Colonic mucosa (tissue), 4 donors: ENCODE data around the gene RNASEL. TPM values are rescaled to one million over a fixed set of nuclear protein-coding genes. Genes with fewer than 3 reads are reported as not detected.

Experiments used
- DNase-seq: peaks from one replicate; pipeline ENCODE4 v3.0.0-alpha.2; 2020
- H3K27ac ChIP-seq: fragments of 200-600 bp; one replicate; pipeline ENCODE4 v1.8.0; 2021
- H3K27me3 ChIP-seq: fragments of 200-600 bp; one replicate; pipeline ENCODE4 v1.8.0; 2021
- H3K36me3 ChIP-seq: fragments of 200-600 bp; one replicate; pipeline ENCODE4 v1.8.0; 2021
- H3K4me1 ChIP-seq: fragments of 200-600 bp; one replicate; pipeline ENCODE4 v1.8.0; 2021; ENCODE audit warnings: mild to moderate bottlenecking
- H3K4me3 ChIP-seq: fragments of 200-600 bp; one replicate; pipeline ENCODE4 v1.8.0; 2021
- H3K9ac ChIP-seq, 2 donors: one replicate each; pipeline ENCODE4 v1.7.0; 2013; ENCODE audit warnings: control low read depth in 2 of 2, low read depth in 2 of 2, low read length in 2 of 2
- H3K9me3 ChIP-seq: fragments of 200-600 bp; one replicate; pipeline ENCODE4 v1.8.0; 2021
- intact Hi-C: fragments of 100-400 bp; cut with DNase I; formaldehyde crosslinking; loops from one replicate; pipeline ENCODE4 v1.14.1; 2022
- total RNA-seq, 2 donors: library from RNA; stranded (reverse); fragmentation: NEBNext Ultra II Directional in 1 of 2; extraction: Animal tissue kit (Norgen Biotek cat#: 25700) in 1 of 2; gene quantifications; one replicate each; pipeline ENCODE4 v1.2.1, GENCODE V29; 2021
- TF ChIP-seq, protein P1 (sequence below): fragments of 200-600 bp; IDR thresholded peaks from one replicate; pipeline ENCODE4 v1.8.0; 2022; ENCODE audit warnings: antibody characterized with exemption, mild to moderate bottlenecking
- donor health status: healthy.
- donor health status: DM: no; HTN: no; CAD: no.
- donor health status: DM: no; HTN: no; CAD: no.

The RNASEL gene
- total RNA-seq, 2 donors from 2014 or later, result 16.2 to 19.5 TPM

- no peak overlapping the region for H3K27ac ChIP-seq
- no peaks in the 10 kb centered on the region for H3K36me3 ChIP-seq
- no peak overlapping the region for H3K4me3 ChIP-seq
- TF ChIP-seq, protein P1, sequence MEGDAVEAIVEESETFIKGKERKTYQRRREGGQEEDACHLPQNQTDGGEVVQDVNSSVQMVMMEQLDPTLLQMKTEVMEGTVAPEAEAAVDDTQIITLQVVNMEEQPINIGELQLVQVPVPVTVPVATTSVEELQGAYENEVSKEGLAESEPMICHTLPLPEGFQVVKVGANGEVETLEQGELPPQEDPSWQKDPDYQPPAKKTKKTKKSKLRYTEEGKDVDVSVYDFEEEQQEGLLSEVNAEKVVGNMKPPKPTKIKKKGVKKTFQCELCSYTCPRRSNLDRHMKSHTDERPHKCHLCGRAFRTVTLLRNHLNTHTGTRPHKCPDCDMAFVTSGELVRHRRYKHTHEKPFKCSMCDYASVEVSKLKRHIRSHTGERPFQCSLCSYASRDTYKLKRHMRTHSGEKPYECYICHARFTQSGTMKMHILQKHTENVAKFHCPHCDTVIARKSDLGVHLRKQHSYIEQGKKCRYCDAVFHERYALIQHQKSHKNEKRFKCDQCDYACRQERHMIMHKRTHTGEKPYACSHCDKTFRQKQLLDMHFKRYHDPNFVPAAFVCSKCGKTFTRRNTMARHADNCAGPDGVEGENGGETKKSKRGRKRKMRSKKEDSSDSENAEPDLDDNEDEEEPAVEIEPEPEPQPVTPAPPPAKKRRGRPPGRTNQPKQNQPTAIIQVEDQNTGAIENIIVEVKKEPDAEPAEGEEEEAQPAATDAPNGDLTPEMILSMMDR, result no peak
- no peaks in the 10 kb centered on the region for H3K4me1 ChIP-seq
- H3K9me3 ChIP-seq, result no peaks in the 10 kb centered on the region
- H3K9ac ChIP-seq, result no peak overlapping the region
- no peak for DNase-seq
- no peaks in the 10 kb centered on the region for H3K27me3 ChIP-seq
- intact Hi-C loops, result no loop called here
These were observed 28.6 kb downstream of the RNASEL start for GRCh38 chr1:182560392-182560984.

GRCh38 chr1:182556279-182556678 is 32.8 kb downstream of the RNASEL start:
- Histone ChIP-seq H3K4me1 (no peaks in the 10 kb centered on the region), H3K36me3 (no peaks in the 10 kb centered on the region), H3K9ac (no peak overlapping the region), H3K27ac (no peak overlapping the region), H3K4me3 (no peak overlapping the region), H3K27me3 (no peaks in the 10 kb centered on the region), H3K9me3 (no peaks in the 10 kb centered on the region)
- TF ChIP-seq, protein P1, result no peak
- DNase-seq, result no peak
- intact Hi-C loops, result no loop called here

- H3K36me3 ChIP-seq, result no peaks in the 10 kb centered on the region
- TF ChIP-seq, protein P1, result no peak
- no peak overlapping the region for H3K4me3 ChIP-seq
- no peak overlapping the region for H3K9ac ChIP-seq
- H3K27me3 ChIP-seq, result no peaks in the 10 kb centered on the region
- H3K4me1 ChIP-seq, result no peaks in the 10 kb centered on the region
- H3K27ac ChIP-seq, result no peak overlapping the region
- no peaks in the 10 kb centered on the region for H3K9me3 ChIP-seq
- DNase-seq, result no peak
- intact Hi-C loops, result no loop called here
These were observed 33.6 kb downstream of the RNASEL start for GRCh38 chr1:182555493-182555892.

GRCh38 chr1:182552527-182552926 is 36.5 kb downstream of the RNASEL start:
- Histone ChIP-seq H3K36me3 (no peaks in the 10 kb centered on the region), H3K4me1 (no peaks in the 10 kb centered on the region), H3K27ac (no peak overlapping the region), H3K9ac (no peak overlapping the region), H3K27me3 (no peaks in the 10 kb centered on the region), H3K9me3 (no peaks in the 10 kb centered on the region), H3K4me3 (no peak overlapping the region)
- TF ChIP-seq, protein P1, result no peak
- intact Hi-C loops, result no loop called here
- no peak for DNase-seq

DNA sequence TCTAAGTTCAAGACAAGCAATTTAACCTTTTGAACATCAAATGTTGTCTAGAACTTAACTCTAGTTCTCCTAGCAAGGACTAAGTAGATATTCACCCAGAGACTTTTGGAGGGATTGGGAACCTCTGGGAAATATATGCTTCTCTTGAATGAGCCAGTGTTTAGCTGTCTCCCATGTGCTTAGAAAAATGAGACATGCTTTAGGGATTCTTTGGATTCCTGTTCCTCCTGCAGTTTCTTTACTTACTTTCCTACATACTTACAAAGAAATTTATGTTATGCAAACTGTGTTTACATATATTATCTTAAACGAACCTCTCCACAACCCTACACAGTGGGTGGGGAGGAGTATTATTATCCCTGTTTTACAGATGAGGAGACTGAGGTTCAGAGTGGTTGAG is 39.2 kb downstream of the RNASEL start:
- intact Hi-C loops, result no loop called here
- no peaks in the 10 kb centered on the region for H3K36me3 ChIP-seq
- no peak overlapping the region for H3K4me3 ChIP-seq
- no peaks in the 10 kb centered on the region for H3K27me3 ChIP-seq
- TF ChIP-seq, protein P1, result no peak
- no peak for DNase-seq
- H3K27ac ChIP-seq, result no peak overlapping the region
- no peaks in the 10 kb centered on the region for H3K9me3 ChIP-seq
- no peaks in the 10 kb centered on the region for H3K4me1 ChIP-seq
- H3K9ac ChIP-seq, result no peak overlapping the region
